Activated CD8-positive, alpha-beta memory T cell treated with anti-CD3 and anti-CD28 coated beads, Interleukin-2, amount 10 ng/mL, durations not matched to agents 7 days and 5 days (primary cell): ENCODE data around the gene MAST4. TPM values are rescaled to one million over a fixed set of nuclear protein-coding genes. Genes with fewer than 3 reads are reported as not detected.

Source experiments
- ATAC-seq: fragments of 150-1000 bp; cut with Tn5 transposase; one replicate; pipeline ENCODE4 v1.10.0; 2021; ENCODE audit warnings: moderate library complexity
- CTCF ChIA-PET: fragments of 350-600 bp; sonication (Branson Sonifier 250); formaldehyde crosslinking; loops from one replicate; lab custom pipeline; 2021; ENCODE audit warnings: antibody characterized with exemption; lab: Charles Lee
- DNase-seq: peaks from one replicate; pipeline ENCODE4 v3.0.0-alpha.2; 2020
- H3K27ac Mint-ChIP-seq: one replicate; pipeline ENCODE4 v1.8.0; 2021; ENCODE audit warnings: mild to moderate bottlenecking, mixed read lengths
- H3K27me3 Mint-ChIP-seq: one replicate; pipeline ENCODE4 v1.8.0; 2021; ENCODE audit warnings: mixed read lengths
- H3K36me3 Mint-ChIP-seq: one replicate; pipeline ENCODE4 v1.8.0; 2021; ENCODE audit warnings: mild to moderate bottlenecking, mixed read lengths
- H3K4me1 Mint-ChIP-seq: one replicate; pipeline ENCODE4 v1.8.0; 2021; ENCODE audit warnings: mixed read lengths
- H3K4me3 Mint-ChIP-seq: one replicate; pipeline ENCODE4 v1.8.0; 2021; ENCODE audit warnings: mild to moderate bottlenecking, moderate library complexity, mixed read lengths
- H3K9me3 Mint-ChIP-seq: one replicate; pipeline ENCODE4 v1.8.0; 2022; ENCODE audit warnings: low read depth, mixed read lengths
- total RNA-seq, 2 experiments: library from RNA; stranded (reverse); gene quantifications; one replicate each; pipeline ENCODE4 v1.2.3, GENCODE V29; 2021

The MAST4 gene
- total RNA-seq, 2 experiments from 2014 or later: 21.6 to 25.2 TPM

- no peak for DNase-seq
- Mint-ChIP-seq H3K4me3 (no peak overlapping the region), H3K4me1 (no peaks in the 10 kb centered on the region), H3K27me3 (peaks cover 44% of the 10 kb centered on the region), H3K27ac (no peak overlapping the region), H3K36me3 (no peaks in the 10 kb centered on the region), H3K9me3 (no peaks in the 10 kb centered on the region)
- no peak for ATAC-seq
- CTCF ChIA-PET: interaction anchor here (1.4 to 2.7 kb wide), 2 partner anchors 38 to 451 kb away, joined by 5 to 32 read pairs; no protein-coding TSS in a partner anchor
These were observed 161.7 kb downstream of the MAST4 start for GRCh38 chr5:66757834-66758371.

GRCh38 chr5:66769030-66769733 lies 173.0 kb downstream of the MAST4 start:
- Mint-ChIP-seq H3K9me3 (no peaks in the 10 kb centered on the region), H3K27me3 (peaks cover 27% of the 10 kb centered on the region), H3K27ac (no peak overlapping the region), H3K4me3 (no peak overlapping the region), H3K4me1 (no peaks in the 10 kb centered on the region), H3K36me3 (no peaks in the 10 kb centered on the region)
- ATAC-seq (no peak), DNase-seq (no peak)
- CTCF ChIA-PET: interaction anchor here (1.9 kb wide), 1 partner anchor 462 kb away, joined by 11 read pairs; no protein-coding TSS in a partner anchor

- H3K4me3 Mint-ChIP-seq: no peak overlapping the region
- ATAC-seq (no peak), DNase-seq (no peak)
- no peaks in the 10 kb centered on the region for H3K36me3 Mint-ChIP-seq
- H3K4me1 Mint-ChIP-seq: no peaks in the 10 kb centered on the region
- H3K27me3 Mint-ChIP-seq: peaks cover 29% of the 10 kb centered on the region
- H3K9me3 Mint-ChIP-seq: no peaks in the 10 kb centered on the region
- CTCF ChIA-PET: interaction anchor here (0.6 to 1.9 kb wide), 3 partner anchors 15 to 647 kb away, joined by 3 to 11 read pairs (median 3); no protein-coding TSS in a partner anchor
- no peak overlapping the region for H3K27ac Mint-ChIP-seq
These were observed 173.8 kb downstream of the MAST4 start for GRCh38 chr5:66769839-66770617.

- Mint-ChIP-seq H3K9me3 (no peaks in the 10 kb centered on the region), H3K36me3 (no peaks in the 10 kb centered on the region), H3K4me1 (no peaks in the 10 kb centered on the region), H3K27ac (no peak overlapping the region), H3K4me3 (no peak overlapping the region), H3K27me3 (peaks cover 14% of the 10 kb centered on the region)
- CTCF ChIA-PET: no interaction called here
- ATAC-seq: no peak
- no peak for DNase-seq
These were observed 181.7 kb downstream of the MAST4 start for GRCh38 chr5:66777868-66778267.

- CTCF ChIA-PET: no interaction called here
- no peaks in the 10 kb centered on the region for H3K9me3 Mint-ChIP-seq
These were observed 183.3 kb downstream of the MAST4 start for GRCh38 chr5:66779528-66779927.

GRCh38 chr5:66788556-66788955 lies 192.4 kb downstream of the MAST4 start:
- no peak for ATAC-seq
- no peak for DNase-seq
- Mint-ChIP-seq H3K27ac (no peak overlapping the region), H3K4me3 (no peak overlapping the region), H3K27me3 (peaks cover 24% of the 10 kb centered on the region), H3K4me1 (no peaks in the 10 kb centered on the region), H3K9me3 (no peaks in the 10 kb centered on the region), H3K36me3 (no peaks in the 10 kb centered on the region)
- CTCF ChIA-PET: no interaction called here

More at GRCh38 chr5:66779528-66779927, 183.3 kb downstream of the MAST4 start:
- Mint-ChIP-seq H3K36me3 (no peaks in the 10 kb centered on the region), H3K27ac (no peak overlapping the region), H3K4me3 (no peak overlapping the region), H3K4me1 (no peaks in the 10 kb centered on the region), H3K27me3 (peaks cover 19% of the 10 kb centered on the region)
- DNase-seq (no peak), ATAC-seq (no peak)

GRCh38 chr5:66789434-66789833 lies 193.2 kb downstream of the MAST4 start:
- ATAC-seq (no peak), DNase-seq (no peak)
- no peaks in the 10 kb centered on the region for H3K36me3 Mint-ChIP-seq
- no peaks in the 10 kb centered on the region for H3K4me1 Mint-ChIP-seq
- peaks cover 30% of the 10 kb centered on the region for H3K27me3 Mint-ChIP-seq
- no peaks in the 10 kb centered on the region for H3K9me3 Mint-ChIP-seq
- no peak overlapping the region for H3K4me3 Mint-ChIP-seq
- no peak overlapping the region for H3K27ac Mint-ChIP-seq
- CTCF ChIA-PET: no interaction called here

- Mint-ChIP-seq H3K36me3 (no peaks in the 10 kb centered on the region), H3K9me3 (no peaks in the 10 kb centered on the region), H3K4me3 (no peak overlapping the region), H3K4me1 (no peaks in the 10 kb centered on the region), H3K27me3 (peaks cover 52% of the 10 kb centered on the region), H3K27ac (no peak overlapping the region)
- CTCF ChIA-PET: no interaction called here
- no peak for ATAC-seq
- no peak for DNase-seq
These were observed 196.9 kb downstream of the MAST4 start for GRCh38 chr5:66793049-66793448.

GRCh38 chr5:66795682-66796081 lies 199.5 kb downstream of the MAST4 start:
- ATAC-seq (no peak), DNase-seq (no peak)
- Mint-ChIP-seq H3K9me3 (no peaks in the 10 kb centered on the region), H3K4me1 (no peaks in the 10 kb centered on the region), H3K36me3 (no peaks in the 10 kb centered on the region), H3K27ac (no peak overlapping the region), H3K27me3 (peaks cover 64% of the 10 kb centered on the region), H3K4me3 (no peak overlapping the region)
- CTCF ChIA-PET: interaction anchor here (1.0 to 1.5 kb wide), 2 partner anchors 18 to 39 kb away, joined by 5 read pairs; no protein-coding TSS in a partner anchor

GRCh38 chr5:66796305-66797292 lies 200.4 kb downstream of the MAST4 start:
- no peak overlapping the region for H3K4me3 Mint-ChIP-seq
- no peak for ATAC-seq
- no peak overlapping the region for H3K27ac Mint-ChIP-seq
- H3K9me3 Mint-ChIP-seq: no peaks in the 10 kb centered on the region
- no peak for DNase-seq
- CTCF ChIA-PET: interaction anchor here (1.0 to 1.5 kb wide), 4 partner anchors 17 to 490 kb away, joined by 4 to 5 read pairs (median 4); no protein-coding TSS in a partner anchor
- H3K36me3 Mint-ChIP-seq: no peaks in the 10 kb centered on the region
- H3K27me3 Mint-ChIP-seq: peaks cover 71% of the 10 kb centered on the region
- no peaks in the 10 kb centered on the region for H3K4me1 Mint-ChIP-seq

- Mint-ChIP-seq H3K4me3 (no peak overlapping the region), H3K36me3 (no peaks in the 10 kb centered on the region), H3K27ac (no peak overlapping the region), H3K4me1 (no peaks in the 10 kb centered on the region), H3K9me3 (no peaks in the 10 kb centered on the region), H3K27me3 (peaks cover 72% of the 10 kb centered on the region)
- no peak for DNase-seq
- ATAC-seq: no peak
- CTCF ChIA-PET: no interaction called here
These were observed 206.7 kb downstream of the MAST4 start for GRCh38 chr5:66802941-66803340.

GRCh38 chr5:66805514-66806430 lies 209.6 kb downstream of the MAST4 start:
- no peak for ATAC-seq
- H3K27ac Mint-ChIP-seq: no peak overlapping the region
- DNase-seq: no peak
- H3K27me3 Mint-ChIP-seq: peaks cover 70% of the 10 kb centered on the region
- CTCF ChIA-PET: interaction anchor here (0.9 to 1.2 kb wide), 2 partner anchors 9 to 12 kb away, joined by 3 read pairs; no protein-coding TSS in a partner anchor
- no peaks in the 10 kb centered on the region for H3K36me3 Mint-ChIP-seq
- H3K9me3 Mint-ChIP-seq: no peaks in the 10 kb centered on the region
- no peak overlapping the region for H3K4me3 Mint-ChIP-seq
- H3K4me1 Mint-ChIP-seq: peaks cover 4% of the 10 kb centered on the region
